ENCODE measurements around the gene TOE1. TPM values are rescaled to one million over a fixed set of nuclear protein-coding genes. Genes with fewer than 3 reads are reported as not detected.

The TOE1 gene
- total RNA-seq, 2 donors from 2014 or later = 2.0 to 2.3 TPM

DNA sequence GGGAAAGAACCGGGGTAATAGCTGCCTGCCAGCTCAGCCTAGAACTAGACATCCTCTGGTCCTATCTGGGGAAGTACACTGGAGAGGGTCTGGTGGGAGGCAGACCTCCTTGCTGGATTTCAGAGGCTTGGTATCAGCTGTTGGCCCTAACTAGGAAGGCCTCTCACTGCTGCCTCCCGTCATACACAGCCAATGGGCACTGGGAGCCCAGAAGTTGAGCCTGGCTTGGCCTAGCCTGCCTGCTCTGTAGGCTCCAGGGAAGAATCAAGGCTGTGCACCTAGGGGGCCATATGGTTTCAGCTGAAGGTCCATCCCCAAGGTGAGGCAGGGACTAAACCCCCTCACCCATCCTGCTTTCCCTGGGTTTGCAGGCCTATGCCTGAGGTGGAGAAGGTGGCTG is 4.5 kb downstream of the TOE1 start:
- Histone ChIP-seq H3K9me3 (no peaks in the 10 kb centered on the region), H3K4me1 (peaks cover 30% of the 10 kb centered on the region), H3K27me3 (no peaks in the 10 kb centered on the region), H3K36me3 (replicated peaks in 1 of 2; ENCODE audit: insufficient read depth in 1 of 2, low read depth in 2 of 2) (peaks cover 0 to 10% of the 10 kb centered on the region in 2 donors), H3K4me3 (no peak overlapping the region), H3K27ac (no peak overlapping the region)
- TF ChIP-seq POLR2A (IDR thresholded peaks at IDR 0.05) = no peak
- TF ChIP-seq, protein P1, sequence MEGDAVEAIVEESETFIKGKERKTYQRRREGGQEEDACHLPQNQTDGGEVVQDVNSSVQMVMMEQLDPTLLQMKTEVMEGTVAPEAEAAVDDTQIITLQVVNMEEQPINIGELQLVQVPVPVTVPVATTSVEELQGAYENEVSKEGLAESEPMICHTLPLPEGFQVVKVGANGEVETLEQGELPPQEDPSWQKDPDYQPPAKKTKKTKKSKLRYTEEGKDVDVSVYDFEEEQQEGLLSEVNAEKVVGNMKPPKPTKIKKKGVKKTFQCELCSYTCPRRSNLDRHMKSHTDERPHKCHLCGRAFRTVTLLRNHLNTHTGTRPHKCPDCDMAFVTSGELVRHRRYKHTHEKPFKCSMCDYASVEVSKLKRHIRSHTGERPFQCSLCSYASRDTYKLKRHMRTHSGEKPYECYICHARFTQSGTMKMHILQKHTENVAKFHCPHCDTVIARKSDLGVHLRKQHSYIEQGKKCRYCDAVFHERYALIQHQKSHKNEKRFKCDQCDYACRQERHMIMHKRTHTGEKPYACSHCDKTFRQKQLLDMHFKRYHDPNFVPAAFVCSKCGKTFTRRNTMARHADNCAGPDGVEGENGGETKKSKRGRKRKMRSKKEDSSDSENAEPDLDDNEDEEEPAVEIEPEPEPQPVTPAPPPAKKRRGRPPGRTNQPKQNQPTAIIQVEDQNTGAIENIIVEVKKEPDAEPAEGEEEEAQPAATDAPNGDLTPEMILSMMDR (IDR thresholded peaks at IDR 0.05) = no peak
- WGBS, 2 donors = 95 to 97% methylated on average over 2 of the region's 2 CpGs
- ATAC-seq = no peak
- intact Hi-C loops (cut with DNase I) = loop anchor here (5.0 to 10.0 kb wide), 2 partner anchors 153 to 230 kb away; no protein-coding TSS in a partner anchor
- DNase-seq = no peak

DNA sequence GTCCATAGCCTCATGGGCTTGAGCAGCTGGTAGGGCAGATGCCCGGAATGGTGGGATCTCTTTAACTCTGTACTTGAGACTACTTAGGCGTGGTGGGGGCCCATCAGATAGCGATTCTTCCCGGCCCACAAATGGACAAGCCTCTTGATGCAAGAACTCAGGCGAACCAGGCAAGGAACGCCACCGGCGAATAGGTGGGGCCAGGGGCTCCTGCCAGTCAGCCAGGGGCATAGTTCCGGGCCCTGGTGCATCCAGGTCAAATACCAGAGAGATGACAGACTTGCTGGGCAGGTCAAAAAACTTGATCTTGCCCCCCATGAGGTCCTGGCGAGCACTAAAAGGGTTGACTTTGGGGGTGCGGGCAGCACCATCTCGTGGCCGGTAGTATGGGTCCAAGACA is 5.0 kb downstream of the TOE1 start:
- ATAC-seq (no peak), DNase-seq (no peak)
- Histone ChIP-seq H3K4me3 (no peak overlapping the region), H3K36me3 (replicated peaks in 1 of 2; ENCODE audit: insufficient read depth in 1 of 2, low read depth in 2 of 2) (peaks cover 0 to 10% of the 10 kb centered on the region in 2 donors), H3K27ac (no peak overlapping the region), H3K4me1 (peaks cover 30% of the 10 kb centered on the region), H3K9me3 (no peaks in the 10 kb centered on the region), H3K27me3 (no peaks in the 10 kb centered on the region)
- TF ChIP-seq, protein P1 (IDR thresholded peaks at IDR 0.05) = no peak
- TF ChIP-seq POLR2A (IDR thresholded peaks at IDR 0.05) = no peak
- 91 to 94% methylated on average over 9 to 13 of the region's 13 CpGs for WGBS, 2 donors
- intact Hi-C loops (cut with DNase I) = loop anchor here (10.0 kb wide), 1 partner anchor 230 kb away; no protein-coding TSS in a partner anchor

DNA sequence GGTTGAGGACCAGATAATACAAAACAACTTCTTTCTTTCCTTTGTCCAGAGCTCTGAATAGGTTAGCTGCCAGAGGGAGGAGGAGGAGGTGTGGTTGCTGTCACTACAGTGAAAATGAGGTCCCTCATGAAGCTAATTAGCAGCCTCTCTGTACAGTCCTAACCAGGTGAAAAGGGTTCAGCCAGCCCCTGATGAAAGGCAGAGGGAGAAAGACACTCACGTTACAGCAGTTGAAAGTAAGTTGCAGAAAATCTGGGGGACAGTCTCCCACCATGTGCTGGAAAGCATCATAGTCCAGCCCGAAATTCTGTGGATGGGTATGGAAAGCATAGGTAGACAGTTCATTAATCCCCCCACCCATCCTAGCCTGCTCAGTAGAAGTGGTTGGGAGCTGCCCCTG is 6.5 kb downstream of the TOE1 start:
- DNase-seq (no peak), ATAC-seq (no peak)
- H3K27me3 ChIP-seq = no peaks in the 10 kb centered on the region
- H3K36me3 ChIP-seq (replicated peaks in 1 of 2; ENCODE audit: insufficient read depth in 1 of 2, low read depth in 2 of 2) = peaks cover 0 to 10% of the 10 kb centered on the region in 2 donors
- no peak overlapping the region for H3K4me3 ChIP-seq
- no peaks in the 10 kb centered on the region for H3K9me3 ChIP-seq
- no peak overlapping the region for H3K27ac ChIP-seq
- TF ChIP-seq, protein P1 (IDR thresholded peaks at IDR 0.05) = no peak
- TF ChIP-seq POLR2A (IDR thresholded peaks at IDR 0.05) = no peak
- WGBS, 2 donors = 63 to 97% methylated on average over 2 of the region's 2 CpGs
- peaks cover 18% of the 10 kb centered on the region for H3K4me1 ChIP-seq
- intact Hi-C loops (cut with DNase I) = loop anchor here (10.0 kb wide), 1 partner anchor 228 kb away; no protein-coding TSS in a partner anchor

DNA sequence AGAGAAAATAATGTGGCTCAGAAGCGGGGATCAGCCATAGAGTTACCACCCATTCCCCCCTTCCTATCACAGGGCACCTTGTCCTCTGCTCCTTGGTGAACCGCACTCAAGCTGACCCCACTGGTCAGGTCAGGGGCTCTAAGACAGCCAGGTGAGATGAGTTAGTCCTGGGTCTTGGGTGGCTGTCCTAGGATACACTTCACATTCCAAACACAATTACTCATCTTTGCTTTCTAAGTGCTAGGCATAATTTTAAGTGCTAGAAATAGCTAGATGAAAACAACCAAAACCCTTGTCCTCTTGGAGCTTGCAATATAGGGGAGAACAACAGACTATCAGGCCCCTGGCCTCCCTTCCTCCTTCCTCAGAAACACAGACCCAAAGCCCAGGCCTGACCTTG is 8.1 kb downstream of the TOE1 start:
- Histone ChIP-seq H3K9me3 (no peaks in the 10 kb centered on the region), H3K4me1 (peaks cover 15% of the 10 kb centered on the region), H3K27ac (no peak overlapping the region), H3K27me3 (no peaks in the 10 kb centered on the region), H3K4me3 (no peak overlapping the region), H3K36me3 (replicated peaks in 1 of 2; ENCODE audit: insufficient read depth in 1 of 2, low read depth in 2 of 2) (peaks cover 0 to 6% of the 10 kb centered on the region in 2 donors)
- no peak for ATAC-seq
- TF ChIP-seq, protein P1 (IDR thresholded peaks at IDR 0.05) = no peak
- TF ChIP-seq POLR2A (IDR thresholded peaks at IDR 0.05) = no peak
- DNase-seq = no peak
- intact Hi-C loops (cut with DNase I) = loop anchor here (10.0 kb wide), 1 partner anchor 227 kb away; no protein-coding TSS in a partner anchor
- WGBS, 2 donors = 88 to 100% methylated on average over 2 of the region's 2 CpGs

DNA sequence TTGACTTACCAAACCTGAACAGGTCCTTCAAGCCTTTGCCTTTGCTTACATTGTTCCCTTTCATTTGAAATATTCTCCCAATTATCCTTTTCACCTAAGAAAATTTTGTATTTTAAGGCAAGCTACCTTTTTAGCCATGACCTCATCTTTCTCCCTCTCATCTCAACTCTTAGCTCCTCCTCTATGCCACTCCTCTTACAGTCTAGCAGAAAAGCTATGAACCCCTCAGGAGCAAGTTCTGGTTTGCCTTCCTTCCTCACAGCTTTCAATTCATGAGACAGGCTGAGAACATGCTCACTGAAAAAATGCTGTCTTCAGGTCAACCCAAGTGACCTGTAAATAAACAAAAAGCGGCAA is 8.6 kb downstream of the TOE1 start:
- no peak for ATAC-seq
- no peaks in the 10 kb centered on the region for H3K9me3 ChIP-seq
- H3K27me3 ChIP-seq = no peaks in the 10 kb centered on the region
- H3K4me3 ChIP-seq = no peak overlapping the region
- 33 to 36% methylated on average over 1 of the region's 1 CpG for WGBS, 2 donors
- H3K27ac ChIP-seq = peak overlapping the region in 1 of 4 donors; percentile 51
- no peak for DNase-seq
- intact Hi-C loops (cut with DNase I) = loop anchor here (10.0 kb wide), 1 partner anchor 226 kb away; no protein-coding TSS in a partner anchor
- H3K36me3 ChIP-seq (replicated peaks in 1 of 2; ENCODE audit: insufficient read depth in 1 of 2, low read depth in 2 of 2) = peaks cover 0 to under 1% of the 10 kb centered on the region in 2 donors
- H3K4me1 ChIP-seq = peaks cover 15% of the 10 kb centered on the region
- TF ChIP-seq, protein P1 (IDR thresholded peaks at IDR 0.05) = no peak
- TF ChIP-seq POLR2A (IDR thresholded peaks at IDR 0.05) = no peak

Data from body of pancreas (tissue), 4 donors.